ENCODE data around the gene MPL. TPM values are rescaled to one million over a fixed set of nuclear protein-coding genes. Genes with fewer than 3 reads are reported as not detected.

Gene MPL
- total and polyA plus RNA-seq, 10 of the 15 experiments (the other 5 are each of a cell fraction or from before 2014, with no cell fraction given) = not detected

DNA sequence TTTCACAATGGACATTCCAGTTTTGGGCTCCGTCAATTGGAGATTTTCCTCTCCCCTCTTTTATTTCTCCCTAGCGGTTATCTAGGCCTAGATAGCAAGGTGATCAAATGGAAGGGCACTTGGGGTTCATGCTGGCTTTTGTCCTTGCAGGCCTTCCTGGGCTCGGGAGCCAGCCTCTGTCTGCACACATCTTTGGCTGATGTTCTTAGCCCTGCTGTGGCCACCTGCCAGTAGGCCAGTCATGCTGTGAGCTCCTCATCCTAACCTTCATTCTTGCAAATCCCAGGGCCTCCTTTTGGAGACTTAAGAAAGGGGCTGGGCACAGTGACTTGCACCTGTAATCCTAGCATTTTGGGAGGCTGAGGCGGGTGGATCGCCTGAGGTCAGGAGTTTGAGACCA is 23.4 kb upstream of the MPL start:
- CTCF ChIA-PET = no interaction called here
- Histone ChIP-seq H2AFZ (ENCODE audit: control insufficient read depth, low read depth, low read length) (no peak overlapping the region), H3K27ac (ENCODE audit: control insufficient read depth, insufficient read depth) (no peak overlapping the region), H3K9me3 (replicated peaks; ENCODE audit: control insufficient read depth, insufficient read depth, low read length) (no peaks in the 10 kb centered on the region), H3K4me1 (ENCODE audit: control insufficient read depth, insufficient read depth, low read length) (no peaks in the 10 kb centered on the region), H3K4me3 (no peak overlapping the region), H3K4me2 (ENCODE audit: control insufficient read depth, insufficient read depth) (no peak overlapping the region), H3K36me3 (ENCODE audit: control insufficient read depth in 2 of 2, insufficient read depth in 2 of 2, low read length in 1 of 2) (no peaks in the 10 kb centered on the region), H3K27me3 (replicated peaks in 1 of 2; ENCODE audit: control insufficient read depth in 2 of 2, insufficient read depth in 2 of 2, low read length in 1 of 2) (no peaks in the 10 kb centered on the region), H3K9ac (ENCODE audit: control insufficient read depth, insufficient read depth, low read length) (no peak overlapping the region), H4K20me1 (ENCODE audit: control insufficient read depth, insufficient read depth) (no peaks in the 10 kb centered on the region), H3K79me2 (ENCODE audit: control insufficient read depth, insufficient read depth, low read length) (no peaks in the 10 kb centered on the region)
- no TSS peak for BruUV-seq (replicated peaks)
- TF ChIP-seq NR2C2 (IDR thresholded peaks at IDR 0.05; ENCODE audit: borderline replicate concordance, control insufficient read depth, insufficient read length, low read depth) (no peak), HCFC1 (IDR thresholded peaks at IDR 0.05; ENCODE audit: low read length) (no peak), CREB1 (IDR thresholded peaks at IDR 0.05; ENCODE audit: low read depth) (no peak), POLR2A (IDR thresholded peaks at IDR 0.05; ENCODE audit: low read depth, low read length) (no peak), TBL1XR1 (IDR thresholded peaks at IDR 0.05; ENCODE audit: low read depth, low read length) (no peak), KLF5 (IDR thresholded peaks at IDR 0.05; ENCODE audit: partially characterized antibody) (no peak)
- TF ChIP-seq, protein P1, sequence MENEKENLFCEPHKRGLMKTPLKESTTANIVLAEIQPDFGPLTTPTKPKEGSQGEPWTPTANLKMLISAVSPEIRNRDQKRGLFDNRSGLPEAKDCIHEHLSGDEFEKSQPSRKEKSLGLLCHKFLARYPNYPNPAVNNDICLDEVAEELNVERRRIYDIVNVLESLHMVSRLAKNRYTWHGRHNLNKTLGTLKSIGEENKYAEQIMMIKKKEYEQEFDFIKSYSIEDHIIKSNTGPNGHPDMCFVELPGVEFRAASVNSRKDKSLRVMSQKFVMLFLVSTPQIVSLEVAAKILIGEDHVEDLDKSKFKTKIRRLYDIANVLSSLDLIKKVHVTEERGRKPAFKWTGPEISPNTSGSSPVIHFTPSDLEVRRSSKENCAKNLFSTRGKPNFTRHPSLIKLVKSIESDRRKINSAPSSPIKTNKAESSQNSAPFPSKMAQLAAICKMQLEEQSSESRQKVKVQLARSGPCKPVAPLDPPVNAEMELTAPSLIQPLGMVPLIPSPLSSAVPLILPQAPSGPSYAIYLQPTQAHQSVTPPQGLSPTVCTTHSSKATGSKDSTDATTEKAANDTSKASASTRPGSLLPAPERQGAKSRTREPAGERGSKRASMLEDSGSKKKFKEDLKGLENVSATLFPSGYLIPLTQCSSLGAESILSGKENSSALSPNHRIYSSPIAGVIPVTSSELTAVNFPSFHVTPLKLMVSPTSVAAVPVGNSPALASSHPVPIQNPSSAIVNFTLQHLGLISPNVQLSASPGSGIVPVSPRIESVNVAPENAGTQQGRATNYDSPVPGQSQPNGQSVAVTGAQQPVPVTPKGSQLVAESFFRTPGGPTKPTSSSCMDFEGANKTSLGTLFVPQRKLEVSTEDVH (IDR thresholded peaks at IDR 0.05; ENCODE audit: low read depth, partially characterized antibody) = no peak
- TF ChIP-seq, protein P2, sequence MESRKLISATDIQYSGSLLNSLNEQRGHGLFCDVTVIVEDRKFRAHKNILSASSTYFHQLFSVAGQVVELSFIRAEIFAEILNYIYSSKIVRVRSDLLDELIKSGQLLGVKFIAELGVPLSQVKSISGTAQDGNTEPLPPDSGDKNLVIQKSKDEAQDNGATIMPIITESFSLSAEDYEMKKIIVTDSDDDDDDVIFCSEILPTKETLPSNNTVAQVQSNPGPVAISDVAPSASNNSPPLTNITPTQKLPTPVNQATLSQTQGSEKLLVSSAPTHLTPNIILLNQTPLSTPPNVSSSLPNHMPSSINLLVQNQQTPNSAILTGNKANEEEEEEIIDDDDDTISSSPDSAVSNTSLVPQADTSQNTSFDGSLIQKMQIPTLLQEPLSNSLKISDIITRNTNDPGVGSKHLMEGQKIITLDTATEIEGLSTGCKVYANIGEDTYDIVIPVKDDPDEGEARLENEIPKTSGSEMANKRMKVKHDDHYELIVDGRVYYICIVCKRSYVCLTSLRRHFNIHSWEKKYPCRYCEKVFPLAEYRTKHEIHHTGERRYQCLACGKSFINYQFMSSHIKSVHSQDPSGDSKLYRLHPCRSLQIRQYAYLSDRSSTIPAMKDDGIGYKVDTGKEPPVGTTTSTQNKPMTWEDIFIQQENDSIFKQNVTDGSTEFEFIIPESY (IDR thresholded peaks at IDR 0.05) = no peak
- TF ChIP-seq, protein P3, sequence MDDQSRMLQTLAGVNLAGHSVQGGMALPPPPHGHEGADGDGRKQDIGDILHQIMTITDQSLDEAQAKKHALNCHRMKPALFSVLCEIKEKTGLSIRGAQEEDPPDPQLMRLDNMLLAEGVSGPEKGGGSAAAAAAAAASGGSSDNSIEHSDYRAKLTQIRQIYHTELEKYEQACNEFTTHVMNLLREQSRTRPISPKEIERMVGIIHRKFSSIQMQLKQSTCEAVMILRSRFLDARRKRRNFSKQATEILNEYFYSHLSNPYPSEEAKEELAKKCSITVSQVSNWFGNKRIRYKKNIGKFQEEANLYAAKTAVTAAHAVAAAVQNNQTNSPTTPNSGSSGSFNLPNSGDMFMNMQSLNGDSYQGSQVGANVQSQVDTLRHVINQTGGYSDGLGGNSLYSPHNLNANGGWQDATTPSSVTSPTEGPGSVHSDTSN (IDR thresholded peaks at IDR 0.05; ENCODE audit: insufficient replicate concordance, low read depth, low read length) = no peak
- SMC1A ChIA-PET (ENCODE audit: uncharacterized antibody, unreplicated experiment) = no interaction called here
- intact Hi-C loops (cut with micrococcal nuclease; ENCODE audit: unreplicated experiment) = no loop called here
- 85% methylated on average over 5 of the region's 5 CpGs for WGBS (ENCODE audit: insufficient coverage, insufficient replicate concordance, low lambda C conversion rate, missing lambda C conversion rate)
- DNase-seq (ENCODE audit: low read depth, low spot score) = no peak
- RAD21 ChIA-PET (ENCODE audit: unreplicated experiment) = no interaction called here
- POLR2A ChIA-PET = no interaction called here
- no peak for FAIRE-seq
- in situ Hi-C loops (cut with MboI) = no loop called here
- no peak for ATAC-seq

Measured in GM12878 (cell line).